Vagina (tissue), 2 donors: ENCODE results near the gene STK39. TPM values are rescaled to one million over a fixed set of nuclear protein-coding genes. Genes with fewer than 3 reads are reported as not detected.

Source experiments
- DNase-seq, 2 donors: peaks; one replicate each; pipeline ENCODE4 v3.0.0-alpha.2; 2017; ENCODE audit errors: extremely low spot score in 2 of 2
- H3K27ac ChIP-seq: fragments of 200-600 bp; sonication (generic); one replicate; pipeline ENCODE4 v1.5.1; 2019
- H3K27me3 ChIP-seq: fragments of 200-600 bp; sonication (generic); one replicate; pipeline ENCODE4 v1.5.1; 2019
- H3K36me3 ChIP-seq, 2 donors: fragments of 200-600 bp; sonication (generic); one replicate each; pipeline ENCODE4 v1.5.1; 2017 to 2019
- H3K4me1 ChIP-seq: fragments of 200-600 bp; sonication (generic); one replicate; pipeline ENCODE4 v1.5.1; 2019
- H3K4me3 ChIP-seq, 2 donors: fragments of 200-600 bp; sonication (generic); 1 replicate in 1 of 2; 2 replicates in 1 of 2; pipeline ENCODE4 v1.5.1; 2016 to 2019
- H3K9me3 ChIP-seq: fragments of 200-600 bp; sonication (generic); one replicate; pipeline ENCODE4 v1.5.1; 2019
- POLR2A ChIP-seq, 2 donors: fragments of 450-650 bp; IDR thresholded peaks; one replicate each; pipeline ENCODE4 v1.6.1; 2017; ENCODE audit warnings: antibody characterized with exemption in 2 of 2, mild to moderate bottlenecking in 2 of 2, moderate library complexity in 2 of 2
- POLR2AphosphoS5 ChIP-seq, 2 donors: sonication (generic); formaldehyde crosslinking; IDR thresholded peaks; one replicate each; pipeline ENCODE4 v1.9.0; 2017; ENCODE audit warnings: antibody characterized with exemption in 2 of 2, mild to moderate bottlenecking in 2 of 2, low read depth in 1 of 2; ENCODE audit not compliant: insufficient read depth in 1 of 2
- intact Hi-C: fragments of 100-400 bp; cut with DNase I; formaldehyde crosslinking; loops from one replicate; pipeline ENCODE4 v1.15.1; 2023
- total RNA-seq: library from RNA; depleted of rRNA; stranded (reverse); fragments of >200 nt; gene quantifications from one replicate; pipeline ENCODE4 v1.2.3, GENCODE V29; 2016
- TF ChIP-seq, protein P1 (sequence below), 3 experiments: fragments of 450-650 bp in 2 of 3; fragments of 200-600 bp in 1 of 3; sonication (generic) in 1 of 3; IDR thresholded peaks; one replicate each; pipeline ENCODE4 v1.5.1; 2017 to 2019; ENCODE audit warnings: antibody characterized with exemption in 3 of 3, mild to moderate bottlenecking in 2 of 3, moderate library complexity in 2 of 3

STK39 gene
- total RNA-seq, 1 donor from 2014 or later = 15.5 TPM

DNA sequence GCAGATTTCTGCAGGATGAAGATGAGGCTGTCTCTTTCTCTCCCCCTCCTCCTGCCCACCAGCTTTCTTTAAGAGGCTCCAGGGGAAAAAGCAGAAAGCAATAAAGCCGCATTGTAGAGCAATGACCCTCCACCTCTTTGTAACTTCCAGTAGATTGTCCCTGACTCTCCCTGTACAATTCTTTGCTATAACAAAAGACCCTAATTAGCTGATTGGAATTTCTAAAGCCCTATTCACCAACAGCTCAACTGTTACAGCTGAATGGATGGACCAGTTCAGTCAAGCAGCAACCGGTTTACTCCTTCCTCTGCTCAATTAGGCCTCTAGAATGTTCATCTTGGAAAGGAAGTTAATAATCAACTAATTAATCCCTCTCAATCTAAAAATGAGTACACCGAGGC is 301.0 kb downstream of the STK39 start:
- H3K27ac ChIP-seq = no peak overlapping the region
- H3K36me3 ChIP-seq = no peaks in the 10 kb centered on the region
- intact Hi-C loops = no loop called here
- no peaks in the 10 kb centered on the region for H3K4me1 ChIP-seq
- H3K9me3 ChIP-seq = no peaks in the 10 kb centered on the region
- no peak for DNase-seq
- H3K4me3 ChIP-seq = no peak overlapping the region
- TF ChIP-seq POLR2AphosphoS5 (IDR thresholded peaks at IDR 0.05; ENCODE audit: insufficient read depth in 1 of 2, low read depth in 1 of 2) (no peak), POLR2A (IDR thresholded peaks at IDR 0.05) (no peak)
- TF ChIP-seq, protein P1, sequence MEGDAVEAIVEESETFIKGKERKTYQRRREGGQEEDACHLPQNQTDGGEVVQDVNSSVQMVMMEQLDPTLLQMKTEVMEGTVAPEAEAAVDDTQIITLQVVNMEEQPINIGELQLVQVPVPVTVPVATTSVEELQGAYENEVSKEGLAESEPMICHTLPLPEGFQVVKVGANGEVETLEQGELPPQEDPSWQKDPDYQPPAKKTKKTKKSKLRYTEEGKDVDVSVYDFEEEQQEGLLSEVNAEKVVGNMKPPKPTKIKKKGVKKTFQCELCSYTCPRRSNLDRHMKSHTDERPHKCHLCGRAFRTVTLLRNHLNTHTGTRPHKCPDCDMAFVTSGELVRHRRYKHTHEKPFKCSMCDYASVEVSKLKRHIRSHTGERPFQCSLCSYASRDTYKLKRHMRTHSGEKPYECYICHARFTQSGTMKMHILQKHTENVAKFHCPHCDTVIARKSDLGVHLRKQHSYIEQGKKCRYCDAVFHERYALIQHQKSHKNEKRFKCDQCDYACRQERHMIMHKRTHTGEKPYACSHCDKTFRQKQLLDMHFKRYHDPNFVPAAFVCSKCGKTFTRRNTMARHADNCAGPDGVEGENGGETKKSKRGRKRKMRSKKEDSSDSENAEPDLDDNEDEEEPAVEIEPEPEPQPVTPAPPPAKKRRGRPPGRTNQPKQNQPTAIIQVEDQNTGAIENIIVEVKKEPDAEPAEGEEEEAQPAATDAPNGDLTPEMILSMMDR (IDR thresholded peaks at IDR 0.05) = no peak
- no peaks in the 10 kb centered on the region for H3K27me3 ChIP-seq

DNA sequence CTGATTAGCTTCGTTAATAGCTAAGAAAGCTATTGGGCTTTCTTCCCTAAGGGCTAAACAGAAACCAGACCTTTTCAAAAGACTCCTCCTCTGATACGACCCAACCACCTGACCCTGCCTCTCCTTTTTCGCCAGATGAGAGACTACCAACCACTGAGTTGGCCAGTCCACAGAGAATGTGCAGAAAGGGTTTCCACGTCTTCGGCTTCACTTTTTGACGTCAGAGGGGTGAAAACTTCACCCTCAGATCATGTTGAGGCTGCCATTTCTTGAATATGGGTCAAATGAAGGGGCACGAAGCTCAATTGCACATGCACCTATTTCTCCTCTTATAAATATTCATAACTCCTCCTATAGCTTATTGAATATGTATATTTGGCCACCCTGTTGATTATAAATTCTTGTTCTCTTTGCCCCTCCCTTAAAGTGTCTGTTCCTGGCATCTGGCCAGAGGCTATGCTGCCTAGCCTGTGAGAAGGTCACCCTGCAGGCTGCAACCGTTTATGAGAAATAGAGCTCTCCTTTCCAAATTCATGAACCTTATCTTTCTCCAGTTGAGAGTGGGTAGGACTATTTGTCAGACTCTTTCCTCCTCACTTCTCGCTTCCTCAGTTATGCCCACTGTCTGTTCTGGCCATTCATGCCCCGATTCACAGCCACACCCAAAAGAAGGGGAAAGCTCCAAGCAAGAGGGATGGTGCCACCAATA is 301.6 kb downstream of the STK39 start:
- DNase-seq = no peak
- TF ChIP-seq POLR2AphosphoS5 (IDR thresholded peaks at IDR 0.05; ENCODE audit: insufficient read depth in 1 of 2, low read depth in 1 of 2) (no peak), POLR2A (IDR thresholded peaks at IDR 0.05) (no peak)
- TF ChIP-seq, protein P1 (IDR thresholded peaks at IDR 0.05) = no peak
- H3K4me1 ChIP-seq = no peaks in the 10 kb centered on the region
- intact Hi-C loops = no loop called here
- H3K27ac ChIP-seq = no peak overlapping the region
- no peak overlapping the region for H3K4me3 ChIP-seq
- no peaks in the 10 kb centered on the region for H3K36me3 ChIP-seq
- H3K9me3 ChIP-seq = no peaks in the 10 kb centered on the region
- H3K27me3 ChIP-seq = no peaks in the 10 kb centered on the region

DNA sequence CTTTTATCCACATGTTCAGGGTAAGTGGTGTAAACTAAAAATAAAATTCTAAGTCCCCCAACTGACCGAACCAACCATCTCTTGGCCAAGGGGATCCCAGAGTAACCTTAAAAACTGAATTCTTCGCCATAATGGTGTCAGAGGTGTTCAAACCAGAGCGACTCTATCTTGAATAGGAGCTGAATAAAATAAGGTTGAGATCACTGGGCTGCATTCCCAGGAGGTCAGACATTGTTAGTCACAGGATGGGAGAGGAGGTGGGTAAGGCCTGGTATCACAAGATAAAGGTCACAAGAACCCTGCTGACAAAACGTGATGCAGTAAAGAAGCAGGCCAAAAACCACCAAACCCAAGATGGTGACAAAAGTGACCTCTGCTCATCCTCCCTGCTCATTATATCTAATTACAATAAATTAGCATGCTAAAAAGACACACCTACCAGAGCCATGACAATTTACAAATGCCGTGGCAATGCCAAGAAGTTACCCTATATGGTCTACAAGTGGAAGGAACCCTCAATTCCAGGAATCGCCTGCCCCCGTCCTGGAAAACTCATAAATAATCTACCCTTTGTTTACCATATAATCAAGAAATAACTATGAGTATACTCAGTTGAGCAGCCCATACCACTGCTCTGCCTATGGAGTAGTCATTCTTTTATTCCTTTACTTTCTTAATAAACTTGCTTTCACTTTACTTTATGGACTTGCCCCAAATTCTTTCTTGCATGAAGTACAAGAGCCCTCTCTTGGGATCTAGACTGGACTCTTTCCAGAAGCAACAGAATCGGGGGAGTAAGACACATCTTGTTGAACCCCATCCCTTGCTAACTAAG is 302.4 kb downstream of the STK39 start:
- H3K4me3 ChIP-seq = no peak overlapping the region
- no peaks in the 10 kb centered on the region for H3K27me3 ChIP-seq
- H3K4me1 ChIP-seq = no peaks in the 10 kb centered on the region
- TF ChIP-seq POLR2A (IDR thresholded peaks at IDR 0.05) (no peak), POLR2AphosphoS5 (IDR thresholded peaks at IDR 0.05; ENCODE audit: insufficient read depth in 1 of 2, low read depth in 1 of 2) (no peak)
- TF ChIP-seq, protein P1 (IDR thresholded peaks at IDR 0.05) = no peak
- intact Hi-C loops = no loop called here
- no peak overlapping the region for H3K27ac ChIP-seq
- H3K9me3 ChIP-seq = no peaks in the 10 kb centered on the region
- no peaks in the 10 kb centered on the region for H3K36me3 ChIP-seq
- DNase-seq = no peak

DNA sequence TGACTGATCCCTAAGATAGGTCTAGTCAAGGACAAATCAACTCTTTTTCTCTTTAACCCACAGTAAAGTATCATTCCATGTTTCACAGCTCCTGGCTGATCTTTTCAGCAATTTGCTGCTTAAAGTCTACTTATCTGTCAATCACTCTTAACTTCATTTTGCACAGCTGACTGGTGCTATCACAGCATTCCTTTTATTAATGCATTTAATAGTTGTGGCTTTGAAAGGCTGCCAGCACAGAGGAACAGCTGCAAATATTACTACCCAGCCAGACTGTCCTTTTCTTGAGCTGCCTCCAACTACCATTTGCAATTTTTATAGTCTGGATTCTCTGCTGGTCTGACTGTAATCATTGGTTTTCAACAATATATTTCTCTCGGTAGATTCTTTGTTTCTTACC is 303.5 kb downstream of the STK39 start:
- H3K27me3 ChIP-seq = no peaks in the 10 kb centered on the region
- intact Hi-C loops = no loop called here
- H3K27ac ChIP-seq = no peak overlapping the region
- no peaks in the 10 kb centered on the region for H3K9me3 ChIP-seq
- TF ChIP-seq, protein P1 (IDR thresholded peaks at IDR 0.05) = no peak
- no peak for TF ChIP-seq POLR2A (IDR thresholded peaks at IDR 0.05)
- TF ChIP-seq POLR2AphosphoS5 (IDR thresholded peaks at IDR 0.05; ENCODE audit: insufficient read depth in 1 of 2, low read depth in 1 of 2) = no peak
- H3K4me3 ChIP-seq = no peak overlapping the region
- H3K36me3 ChIP-seq = no peaks in the 10 kb centered on the region
- no peaks in the 10 kb centered on the region for H3K4me1 ChIP-seq
- DNase-seq = no peak

DNA sequence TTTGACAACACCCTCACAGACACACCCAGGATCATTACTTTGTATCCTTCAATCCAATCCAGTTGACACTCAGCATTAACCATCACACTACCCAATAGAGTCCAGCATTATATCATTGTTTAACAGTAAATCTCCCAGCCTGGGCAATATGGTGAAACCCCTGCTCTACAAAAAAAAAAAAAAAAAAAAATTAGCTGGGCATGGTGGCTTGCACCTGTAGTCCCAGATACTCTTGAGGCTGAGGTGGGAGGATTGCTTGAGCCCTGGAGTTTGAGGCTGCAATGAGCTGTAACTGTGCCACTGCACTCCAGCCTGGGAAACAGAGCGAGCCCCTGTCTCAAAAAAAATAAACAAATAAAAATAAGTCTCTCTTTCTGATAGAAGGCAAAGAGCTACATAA is 304.0 kb downstream of the STK39 start:
- Histone ChIP-seq H3K9me3 (no peaks in the 10 kb centered on the region), H3K4me1 (no peaks in the 10 kb centered on the region), H3K27ac (no peak overlapping the region), H3K27me3 (no peaks in the 10 kb centered on the region), H3K4me3 (no peak overlapping the region), H3K36me3 (no peaks in the 10 kb centered on the region)
- TF ChIP-seq POLR2A (IDR thresholded peaks at IDR 0.05) (no peak), POLR2AphosphoS5 (IDR thresholded peaks at IDR 0.05; ENCODE audit: insufficient read depth in 1 of 2, low read depth in 1 of 2) (no peak)
- TF ChIP-seq, protein P1 (IDR thresholded peaks at IDR 0.05) = no peak
- no peak for DNase-seq
- intact Hi-C loops = no loop called here
